Measurements from ENCODE around the gene NPHP3.
"Not testable (repeated sequence)": the region's sequence is repeated elsewhere in the genome, so short reads cannot be mapped to it uniquely, and the experiment has no call there.

NPHP3 gene

DNA sequence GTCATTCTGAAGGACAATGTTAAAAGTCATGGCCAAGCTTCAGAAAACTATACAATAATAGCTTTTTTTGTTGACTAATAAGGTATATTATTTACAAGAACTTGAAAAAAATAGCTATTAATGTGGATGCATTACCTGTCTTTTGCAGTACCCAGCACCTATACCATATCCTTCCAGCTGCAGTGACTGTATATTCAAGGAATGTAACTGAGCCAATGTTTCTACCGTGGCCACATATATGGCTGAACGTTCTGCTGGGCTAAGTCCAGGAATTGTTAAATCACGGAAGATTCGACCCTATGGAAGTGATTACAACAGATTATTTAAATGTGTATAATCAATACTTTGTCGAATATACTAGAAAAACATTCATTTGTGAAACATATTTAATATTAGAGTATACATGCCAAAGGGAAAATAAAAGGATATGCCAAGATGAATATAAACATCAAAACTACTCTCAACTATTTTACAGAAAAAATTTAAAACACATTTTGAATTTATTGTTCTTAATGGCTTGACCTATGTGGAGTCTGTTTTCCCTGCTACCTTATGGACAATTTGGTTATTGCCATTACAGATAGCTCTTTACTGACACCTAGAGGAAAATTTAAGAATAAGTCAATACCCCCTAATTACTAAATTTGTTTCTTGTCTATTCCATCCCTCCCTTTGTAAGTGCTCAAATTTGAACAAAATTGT, 80.2 kb downstream of the NPHP3 start:
- peak; percentile 47 for DNase-seq

- not testable (repeated sequence) for DNase-seq
Measured at GRCh38 chr3:132641427-132641826, 80.8 kb downstream of the NPHP3 start.

DNA sequence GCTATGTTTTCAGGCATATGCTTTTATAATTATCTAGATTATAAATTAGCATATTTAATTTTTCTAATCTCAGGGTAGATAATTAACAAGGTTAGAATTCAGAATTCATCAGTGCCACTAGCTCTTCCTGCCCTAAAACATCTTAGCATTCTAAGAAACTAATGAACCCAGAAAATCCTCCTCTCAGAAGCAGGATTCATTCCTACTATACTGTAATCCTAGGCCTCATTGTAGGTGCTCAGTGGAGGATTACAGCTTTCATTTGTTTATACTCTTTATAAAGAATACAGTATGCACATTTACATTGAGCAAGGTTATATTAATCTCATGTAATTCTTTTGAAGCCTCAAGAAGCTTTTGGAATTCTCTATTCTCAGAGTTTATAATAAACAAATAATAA, 83.5 kb downstream of the NPHP3 start:
- DNase-seq: no peak

DNA sequence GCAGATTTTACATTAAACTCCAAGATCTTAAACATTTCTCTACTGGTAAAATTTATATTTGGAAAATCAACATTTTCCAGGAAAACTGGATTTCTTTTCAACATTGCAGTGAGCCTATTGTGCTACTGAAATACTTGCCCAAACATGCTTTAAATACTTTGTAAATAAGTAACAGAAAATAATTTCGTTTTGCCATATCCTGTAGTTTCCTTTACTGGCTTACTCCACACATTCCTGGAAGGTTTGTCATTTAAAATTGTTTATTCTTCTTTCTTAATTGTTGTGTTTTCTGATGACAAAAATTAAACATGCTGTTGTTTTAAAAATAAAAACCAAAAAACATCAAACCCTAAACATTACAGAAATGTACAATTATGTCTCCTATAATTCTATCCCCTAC, 84.6 kb downstream of the NPHP3 start:
- DNase-seq: no peak

GRCh38 chr3:132635052-132635451, 87.2 kb downstream of the NPHP3 start:
- DNase-seq: no peak
